ENCODE data around the gene ANKDD1A.

GRCh38 chr15:64985366-64986033, 73.8 kb downstream of the ANKDD1A start:
- TF ChIP-seq CTCF (conservative IDR thresholded peaks at IDR 0.05 in 1 of 2, IDR thresholded peaks at IDR 0.05 in 1 of 2; ENCODE audit: low read depth in 1 of 2, low read length in 2 of 2) = no peak
- TF ChIP-seq EZH2 (IDR thresholded peaks at IDR 0.05; ENCODE audit: low read length, missing control alignments) = no peak

Data from fibroblast of lung (primary cell).